GM23338 (cell line): Measurements from ENCODE around the gene HSPH1. TPM values are rescaled to one million over a fixed set of nuclear protein-coding genes. Genes with fewer than 3 reads are reported as not detected.

Source experiments
- ATAC-seq: fragments of 200-7000 bp; cut with Tn5 transposase; 3 replicates; pipeline ENCODE4 v1.9.1; 2020
- DNase-seq: peaks from one replicate; pipeline ENCODE4 v3.0.0-alpha.2; 2015; ENCODE audit warnings: low spot score
- H2AFZ ChIP-seq: fragments of 200-600 bp; sonication (generic); 2 replicates; pipeline ENCODE4 v1.8.0; 2016; ENCODE audit warnings: antibody characterized with exemption, mild to moderate bottlenecking, moderate library complexity
- H3F3A ChIP-seq: fragments of 200-600 bp; sonication (generic); replicated peaks from 2 replicates; pipeline ENCODE4 v1.8.0; 2017; ENCODE audit warnings: antibody characterized with exemption, mixed run types, low read depth
- H3K27ac ChIP-seq: fragments of 200-600 bp; sonication (generic); 2 replicates; pipeline ENCODE4 v1.6.1; 2016; ENCODE audit warnings: low read depth
- H3K27me3 ChIP-seq: fragments of 200-600 bp; sonication (generic); 2 replicates; pipeline ENCODE4 v1.8.0; 2016; ENCODE audit warnings: mild to moderate bottlenecking, mixed run types, moderate library complexity; ENCODE audit not compliant: insufficient read depth
- H3K36me3 ChIP-seq: fragments of 200-600 bp; sonication (generic); 2 replicates; pipeline ENCODE4 v1.8.0; 2016; ENCODE audit warnings: mild to moderate bottlenecking; ENCODE audit not compliant: insufficient read depth
- H3K4me1 ChIP-seq: fragments of 200-600 bp; sonication (generic); 2 replicates; pipeline ENCODE4 v1.8.0; 2016; ENCODE audit warnings: mild to moderate bottlenecking, moderate library complexity; ENCODE audit not compliant: insufficient read depth
- H3K4me2 ChIP-seq: fragments of 200-600 bp; sonication (generic); 2 replicates; pipeline ENCODE4 v1.7.1; 2017; ENCODE audit warnings: mixed run types
- H3K4me3 ChIP-seq: fragments of 200-600 bp; sonication (generic); 2 replicates; pipeline ENCODE4 v1.6.1; 2016; ENCODE audit warnings: mixed run types
- H3K79me2 ChIP-seq: fragments of 200-600 bp; sonication (generic); replicated peaks from 2 replicates; pipeline ENCODE4 v1.8.0; 2017; ENCODE audit warnings: mild to moderate bottlenecking; ENCODE audit not compliant: insufficient read depth
- H3K9me2 ChIP-seq: fragments of 200-600 bp; sonication (generic); 2 replicates; pipeline ENCODE4 v1.8.0; 2017; ENCODE audit not compliant: insufficient read depth
- H4K20me1 ChIP-seq: fragments of 200-600 bp; sonication (generic); replicated peaks from 2 replicates; pipeline ENCODE4 v1.8.0; 2017; ENCODE audit warnings: mild to moderate bottlenecking; ENCODE audit not compliant: insufficient read depth
- H3K27ac Mint-ChIP-seq: 2 replicates; pipeline ENCODE4 v1.8.0; 2020; ENCODE audit warnings: inconsistent platforms, mild to moderate bottlenecking, moderate library complexity, mixed read lengths
- H3K27me3 Mint-ChIP-seq: 3 replicates; pipeline ENCODE4 v1.8.0; 2022; ENCODE audit warnings: low read depth, mild to moderate bottlenecking, moderate library complexity, mixed read lengths, inconsistent platforms; ENCODE audit not compliant: insufficient read depth, poor library complexity
- H3K36me3 Mint-ChIP-seq: 3 replicates; pipeline ENCODE4 v1.8.0; 2021; ENCODE audit warnings: low read depth, mild to moderate bottlenecking, inconsistent platforms, moderate library complexity, mixed read lengths
- H3K4me1 Mint-ChIP-seq: 3 replicates; pipeline ENCODE4 v1.8.0; 2020; ENCODE audit warnings: mild to moderate bottlenecking, inconsistent platforms, mixed read lengths
- H3K4me3 Mint-ChIP-seq: 3 replicates; pipeline ENCODE4 v1.8.0; 2021; ENCODE audit warnings: moderate library complexity, mild to moderate bottlenecking, inconsistent platforms, mixed read lengths
- H3K9me3 Mint-ChIP-seq: 3 replicates; pipeline ENCODE4 v1.8.0; 2020; ENCODE audit warnings: moderate library complexity, mild to moderate bottlenecking, inconsistent platforms, mixed read lengths
- CREB1 ChIP-seq: fragments of 250-450 bp; sonication (Bioruptor Pico); IDR thresholded peaks from 2 replicates; pipeline ENCODE4 v1.5.0; 2020; ENCODE audit warnings: low read depth, mild to moderate bottlenecking, moderate library complexity
- ETS1 ChIP-seq: IDR thresholded peaks from 2 replicates; pipeline ENCODE4 v1.6.1; 2016; ENCODE audit warnings: antibody characterized with exemption
- EZH2 ChIP-seq: fragments of 200-600 bp; sonication (generic); IDR thresholded peaks from one replicate; pipeline ENCODE4 v1.8.0; 2017; ENCODE audit warnings: antibody characterized with exemption, mild to moderate bottlenecking, low read depth; ENCODE audit not compliant: unreplicated experiment
- EZH2phosphoT487 ChIP-seq: fragments of 200-600 bp; sonication (generic); IDR thresholded peaks from one replicate; pipeline ENCODE4 v1.8.1; 2018; ENCODE audit warnings: antibody characterized with exemption; ENCODE audit not compliant: unreplicated experiment
- JUNB ChIP-seq: IDR thresholded peaks from one replicate; pipeline ENCODE4 v1.6.1; 2016; ENCODE audit warnings: antibody characterized with exemption; ENCODE audit not compliant: unreplicated experiment
- NANOG ChIP-seq: IDR thresholded peaks from 2 replicates; pipeline ENCODE4 v1.6.1; 2016; ENCODE audit warnings: antibody characterized with exemption, borderline replicate concordance
- POLR2AphosphoS5 ChIP-seq: IDR thresholded peaks from 2 replicates; pipeline ENCODE4 v1.6.1; 2016; ENCODE audit warnings: antibody characterized with exemption, low read depth
- STAT1 ChIP-seq: IDR thresholded peaks from one replicate; pipeline ENCODE4 v1.6.1; 2016; ENCODE audit warnings: antibody characterized with exemption; ENCODE audit not compliant: unreplicated experiment
- ZNF114 ChIP-seq: fragments of 250-450 bp; sonication (Bioruptor Pico); IDR thresholded peaks from 2 replicates; pipeline ENCODE4 v1.5.0; 2020; ENCODE audit warnings: mild to moderate bottlenecking, moderate library complexity
- polyA plus RNA-seq: library from polyadenylated mRNA; unstranded; fragments of >200 nt; fragmentation: Nextera tagmentation; extraction: Ambion mirVana; gene quantifications from 2 replicates; pipeline ENCODE4 v1.2.1, GENCODE V29; 2016
- total RNA-seq: library from RNA; depleted of rRNA; stranded (reverse); fragments of >200 nt; shearing (Covaris generic); gene quantifications from 2 replicates; pipeline ENCODE4 v1.2.3, GENCODE V29; 2014
- TF ChIP-seq, protein P1 (sequence below), 2 experiments: fragments of 200-600 bp in 1 of 2; sonication (generic) in 1 of 2; conservative IDR thresholded peaks; 2 replicates each; pipeline versions ENCODE4 v1.5.1 to v1.6.1; 2016 to 2017; ENCODE audit warnings: antibody characterized with exemption in 2 of 2, low read depth in 2 of 2, mild to moderate bottlenecking in 2 of 2, moderate library complexity in 1 of 2
- TF ChIP-seq, protein P2 (sequence below): fragments of 250-450 bp; sonication (Bioruptor Pico); IDR thresholded peaks from 2 replicates; pipeline ENCODE4 v1.5.0; 2020; ENCODE audit warnings: mild to moderate bottlenecking, moderate library complexity

HSPH1 gene
- total and polyA plus RNA-seq, 2 experiments from 2014 or later: 112 to 147 TPM

DNA sequence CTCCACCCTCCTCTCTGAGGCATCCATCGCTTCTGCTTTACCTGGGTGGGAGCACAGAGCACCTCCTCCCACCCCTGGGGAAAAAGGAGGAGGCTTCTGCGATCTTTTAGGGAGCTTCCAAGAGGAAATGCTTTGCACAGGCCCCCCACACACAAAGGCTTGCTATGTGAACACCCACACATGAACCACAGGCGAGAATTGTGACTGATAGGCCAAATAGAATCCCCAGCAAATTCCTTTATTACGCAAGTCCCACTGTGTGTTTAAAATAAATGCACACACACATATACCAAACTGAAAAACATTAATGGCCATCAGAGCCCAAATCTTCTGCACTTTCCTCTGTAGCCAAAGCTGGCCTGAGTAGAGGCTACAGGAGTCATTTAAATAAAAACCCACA, 50.6 kb downstream of the HSPH1 start:
- DNase-seq (no peak), ATAC-seq (no peak)
- no peaks in the 10 kb centered on the region for H3F3A ChIP-seq
- no peak overlapping the region for H3K27ac ChIP-seq
- H3K27me3 ChIP-seq: no peaks in the 10 kb centered on the region
- Mint-ChIP-seq H3K27me3 (peaks cover 5% of the 10 kb centered on the region), H3K36me3 (no peaks in the 10 kb centered on the region), H3K9me3 (no peaks in the 10 kb centered on the region), H3K4me3 (no peak overlapping the region), H3K4me1 (peaks cover 5% of the 10 kb centered on the region; the same call in 2 of the 3 replicates), H3K27ac (no peak overlapping the region)
- no peaks in the 10 kb centered on the region for H3K9me2 ChIP-seq
- no peak overlapping the region for H3K4me2 ChIP-seq
- no peaks in the 10 kb centered on the region for H3K36me3 ChIP-seq
- no peaks in the 10 kb centered on the region for H4K20me1 ChIP-seq
- TF ChIP-seq EZH2 (no peak), POLR2AphosphoS5 (no peak)
- no peak overlapping the region for H3K4me3 ChIP-seq
- H2AFZ ChIP-seq: no peak overlapping the region
- no peaks in the 10 kb centered on the region for H3K4me1 ChIP-seq
- no peaks in the 10 kb centered on the region for H3K79me2 ChIP-seq

- ATAC-seq: no peak
- Mint-ChIP-seq H3K36me3 (no peaks in the 10 kb centered on the region), H3K4me3 (no peak overlapping the region), H3K4me1 (peaks cover 3% of the 10 kb centered on the region; the same call in 2 of the 3 replicates), H3K27ac (no peak overlapping the region), H3K9me3 (no peaks in the 10 kb centered on the region), H3K27me3 (peaks cover 5% of the 10 kb centered on the region)
- TF ChIP-seq, protein P1, sequence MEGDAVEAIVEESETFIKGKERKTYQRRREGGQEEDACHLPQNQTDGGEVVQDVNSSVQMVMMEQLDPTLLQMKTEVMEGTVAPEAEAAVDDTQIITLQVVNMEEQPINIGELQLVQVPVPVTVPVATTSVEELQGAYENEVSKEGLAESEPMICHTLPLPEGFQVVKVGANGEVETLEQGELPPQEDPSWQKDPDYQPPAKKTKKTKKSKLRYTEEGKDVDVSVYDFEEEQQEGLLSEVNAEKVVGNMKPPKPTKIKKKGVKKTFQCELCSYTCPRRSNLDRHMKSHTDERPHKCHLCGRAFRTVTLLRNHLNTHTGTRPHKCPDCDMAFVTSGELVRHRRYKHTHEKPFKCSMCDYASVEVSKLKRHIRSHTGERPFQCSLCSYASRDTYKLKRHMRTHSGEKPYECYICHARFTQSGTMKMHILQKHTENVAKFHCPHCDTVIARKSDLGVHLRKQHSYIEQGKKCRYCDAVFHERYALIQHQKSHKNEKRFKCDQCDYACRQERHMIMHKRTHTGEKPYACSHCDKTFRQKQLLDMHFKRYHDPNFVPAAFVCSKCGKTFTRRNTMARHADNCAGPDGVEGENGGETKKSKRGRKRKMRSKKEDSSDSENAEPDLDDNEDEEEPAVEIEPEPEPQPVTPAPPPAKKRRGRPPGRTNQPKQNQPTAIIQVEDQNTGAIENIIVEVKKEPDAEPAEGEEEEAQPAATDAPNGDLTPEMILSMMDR (conservative IDR thresholded peaks at IDR 0.05; ENCODE audit: low read depth in 2 of 2): no peak
- TF ChIP-seq EZH2phosphoT487: no peak
- no peak for TF ChIP-seq EZH2
- no peak for TF ChIP-seq ETS1
- no peak for TF ChIP-seq CREB1 (CRISPR knock-in tag)
- no peak for TF ChIP-seq POLR2AphosphoS5
- TF ChIP-seq ZNF114 (CRISPR knock-in tag): no peak
- TF ChIP-seq JUNB: no peak
- TF ChIP-seq STAT1: no peak
- no peak for TF ChIP-seq NANOG
- TF ChIP-seq, protein P2, sequence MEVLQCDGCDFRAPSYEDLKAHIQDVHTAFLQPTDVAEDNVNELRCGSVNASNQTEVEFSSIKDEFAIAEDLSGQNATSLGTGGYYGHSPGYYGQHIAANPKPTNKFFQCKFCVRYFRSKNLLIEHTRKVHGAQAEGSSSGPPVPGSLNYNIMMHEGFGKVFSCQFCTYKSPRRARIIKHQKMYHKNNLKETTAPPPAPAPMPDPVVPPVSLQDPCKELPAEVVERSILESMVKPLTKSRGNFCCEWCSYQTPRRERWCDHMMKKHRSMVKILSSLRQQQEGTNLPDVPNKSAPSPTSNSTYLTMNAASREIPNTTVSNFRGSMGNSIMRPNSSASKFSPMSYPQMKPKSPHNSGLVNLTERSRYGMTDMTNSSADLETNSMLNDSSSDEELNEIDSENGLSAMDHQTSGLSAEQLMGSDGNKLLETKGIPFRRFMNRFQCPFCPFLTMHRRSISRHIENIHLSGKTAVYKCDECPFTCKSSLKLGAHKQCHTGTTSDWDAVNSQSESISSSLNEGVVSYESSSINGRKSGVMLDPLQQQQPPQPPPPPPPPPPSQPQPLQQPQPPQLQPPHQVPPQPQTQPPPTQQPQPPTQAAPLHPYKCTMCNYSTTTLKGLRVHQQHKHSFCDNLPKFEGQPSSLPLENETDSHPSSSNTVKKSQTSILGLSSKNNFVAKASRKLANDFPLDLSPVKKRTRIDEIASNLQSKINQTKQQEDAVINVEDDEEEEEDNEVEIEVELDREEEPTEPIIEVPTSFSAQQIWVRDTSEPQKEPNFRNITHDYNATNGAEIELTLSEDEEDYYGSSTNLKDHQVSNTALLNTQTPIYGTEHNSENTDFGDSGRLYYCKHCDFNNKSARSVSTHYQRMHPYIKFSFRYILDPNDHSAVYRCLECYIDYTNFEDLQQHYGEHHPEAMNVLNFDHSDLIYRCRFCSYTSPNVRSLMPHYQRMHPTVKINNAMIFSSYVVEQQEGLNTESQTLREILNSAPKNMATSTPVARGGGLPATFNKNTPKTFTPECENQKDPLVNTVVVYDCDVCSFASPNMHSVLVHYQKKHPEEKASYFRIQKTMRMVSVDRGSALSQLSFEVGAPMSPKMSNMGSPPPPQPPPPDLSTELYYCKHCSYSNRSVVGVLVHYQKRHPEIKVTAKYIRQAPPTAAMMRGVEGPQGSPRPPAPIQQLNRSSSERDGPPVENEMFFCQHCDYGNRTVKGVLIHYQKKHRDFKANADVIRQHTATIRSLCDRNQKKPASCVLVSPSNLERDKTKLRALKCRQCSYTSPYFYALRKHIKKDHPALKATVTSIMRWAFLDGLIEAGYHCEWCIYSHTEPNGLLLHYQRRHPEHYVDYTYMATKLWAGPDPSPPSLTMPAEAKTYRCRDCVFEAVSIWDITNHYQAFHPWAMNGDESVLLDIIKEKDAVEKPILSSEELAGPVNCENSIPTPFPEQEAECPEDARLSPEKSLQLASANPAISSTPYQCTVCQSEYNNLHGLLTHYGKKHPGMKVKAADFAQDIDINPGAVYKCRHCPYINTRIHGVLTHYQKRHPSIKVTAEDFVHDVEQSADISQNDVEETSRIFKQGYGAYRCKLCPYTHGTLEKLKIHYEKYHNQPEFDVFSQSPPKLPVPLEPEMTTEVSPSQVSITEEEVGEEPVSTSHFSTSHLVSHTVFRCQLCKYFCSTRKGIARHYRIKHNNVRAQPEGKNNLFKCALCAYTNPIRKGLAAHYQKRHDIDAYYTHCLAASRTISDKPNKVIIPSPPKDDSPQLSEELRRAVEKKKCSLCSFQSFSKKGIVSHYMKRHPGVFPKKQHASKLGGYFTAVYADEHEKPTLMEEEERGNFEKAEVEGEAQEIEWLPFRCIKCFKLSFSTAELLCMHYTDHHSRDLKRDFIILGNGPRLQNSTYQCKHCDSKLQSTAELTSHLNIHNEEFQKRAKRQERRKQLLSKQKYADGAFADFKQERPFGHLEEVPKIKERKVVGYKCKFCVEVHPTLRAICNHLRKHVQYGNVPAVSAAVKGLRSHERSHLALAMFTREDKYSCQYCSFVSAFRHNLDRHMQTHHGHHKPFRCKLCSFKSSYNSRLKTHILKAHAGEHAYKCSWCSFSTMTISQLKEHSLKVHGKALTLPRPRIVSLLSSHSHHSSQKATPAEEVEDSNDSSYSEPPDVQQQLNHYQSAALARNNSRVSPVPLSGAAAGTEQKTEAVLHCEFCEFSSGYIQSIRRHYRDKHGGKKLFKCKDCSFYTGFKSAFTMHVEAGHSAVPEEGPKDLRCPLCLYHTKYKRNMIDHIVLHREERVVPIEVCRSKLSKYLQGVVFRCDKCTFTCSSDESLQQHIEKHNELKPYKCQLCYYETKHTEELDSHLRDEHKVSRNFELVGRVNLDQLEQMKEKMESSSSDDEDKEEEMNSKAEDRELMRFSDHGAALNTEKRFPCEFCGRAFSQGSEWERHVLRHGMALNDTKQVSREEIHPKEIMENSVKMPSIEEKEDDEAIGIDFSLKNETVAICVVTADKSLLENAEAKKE (CRISPR knock-in tag): no peak
- no peaks in the 10 kb centered on the region for H3K79me2 ChIP-seq
- no peak for DNase-seq
- no peaks in the 10 kb centered on the region for H4K20me1 ChIP-seq
- H3K27me3 ChIP-seq: no peaks in the 10 kb centered on the region
- no peak overlapping the region for H3K4me2 ChIP-seq
- H3K9me2 ChIP-seq: no peaks in the 10 kb centered on the region
- no peaks in the 10 kb centered on the region for H3F3A ChIP-seq
- no peaks in the 10 kb centered on the region for H3K4me1 ChIP-seq
- H3K36me3 ChIP-seq: no peaks in the 10 kb centered on the region
- no peak overlapping the region for H2AFZ ChIP-seq
- H3K4me3 ChIP-seq: no peak overlapping the region
- no peak overlapping the region for H3K27ac ChIP-seq
These were observed 51.1 kb downstream of the HSPH1 start for GRCh38 chr13:31110617-31111016.
